HPDE6-E6E7 (cell line): ENCODE measurements around the gene MXRA8.
"Not testable (repeated sequence)": the region's sequence is repeated elsewhere in the genome, so short reads cannot be mapped to it uniquely, and the experiment has no call there.

ENCODE experiments used
- DNase-seq: peaks from one replicate; pipeline ENCODE4 v3.0.0; 2011; ENCODE audit warnings: missing footprints; ENCODE audit errors: extremely low spot score

Gene MXRA8, protein sequence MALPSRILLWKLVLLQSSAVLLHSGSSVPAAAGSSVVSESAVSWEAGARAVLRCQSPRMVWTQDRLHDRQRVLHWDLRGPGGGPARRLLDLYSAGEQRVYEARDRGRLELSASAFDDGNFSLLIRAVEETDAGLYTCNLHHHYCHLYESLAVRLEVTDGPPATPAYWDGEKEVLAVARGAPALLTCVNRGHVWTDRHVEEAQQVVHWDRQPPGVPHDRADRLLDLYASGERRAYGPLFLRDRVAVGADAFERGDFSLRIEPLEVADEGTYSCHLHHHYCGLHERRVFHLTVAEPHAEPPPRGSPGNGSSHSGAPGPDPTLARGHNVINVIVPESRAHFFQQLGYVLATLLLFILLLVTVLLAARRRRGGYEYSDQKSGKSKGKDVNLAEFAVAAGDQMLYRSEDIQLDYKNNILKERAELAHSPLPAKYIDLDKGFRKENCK

GRCh38 chr1:1358433-1359271, at the start of gene MXRA8:
Gene MXRA8, minus strand, starts transcription at chr1:1358555. Its CDS starts 51 bp downstream, at chr1:1358504.
- DNase-seq, result no peak

GRCh38 chr1:1407636-1408318, 49.4 kb upstream of the MXRA8 start:
- DNase-seq, result no peak

GRCh38 chr1:1406821-1407635, 48.7 kb upstream of the MXRA8 start, which contains the start of gene MRPL20:
Gene MRPL20, minus strand, starts transcription at chr1:1407293. Its CDS starts 76 bp downstream, at chr1:1407217.
- DNase-seq, result peak; percentile 88

DNA sequence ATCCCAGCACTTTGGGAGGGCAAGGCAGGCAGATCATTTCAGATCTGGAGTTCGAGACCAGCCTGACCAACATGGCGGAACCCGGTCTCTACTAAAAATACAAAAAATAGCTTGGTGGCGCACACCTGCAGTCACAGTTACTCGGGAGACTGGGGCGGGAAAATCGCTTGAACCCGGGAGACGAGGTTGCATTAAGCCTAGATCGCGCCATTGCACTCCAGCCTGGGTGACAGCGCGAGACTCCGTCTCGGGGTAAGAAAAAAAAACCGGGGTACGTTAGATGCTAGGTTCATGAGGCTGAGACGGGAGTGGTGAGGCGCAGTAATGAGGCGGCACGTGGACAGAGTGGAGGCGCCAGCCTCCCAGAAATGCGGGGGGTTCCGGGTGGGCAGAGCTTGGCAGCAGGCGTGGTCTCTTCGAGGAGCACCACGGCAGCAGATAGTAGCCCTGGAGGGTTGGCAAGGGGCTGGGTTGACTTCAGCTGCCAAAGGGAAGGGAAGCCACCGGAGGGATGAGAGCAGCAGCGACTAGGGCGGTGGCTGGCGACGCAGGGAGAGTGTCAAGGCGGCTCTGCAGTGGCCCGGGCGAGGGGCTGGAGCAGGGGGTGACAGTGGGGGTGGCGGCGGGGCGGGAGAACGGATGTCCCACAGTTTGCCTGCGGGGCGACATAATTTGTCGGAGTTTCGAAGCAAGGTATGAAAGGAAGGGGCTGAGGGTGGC, 47.9 kb upstream of the MXRA8 start:
- DNase-seq, result no peak

DNA sequence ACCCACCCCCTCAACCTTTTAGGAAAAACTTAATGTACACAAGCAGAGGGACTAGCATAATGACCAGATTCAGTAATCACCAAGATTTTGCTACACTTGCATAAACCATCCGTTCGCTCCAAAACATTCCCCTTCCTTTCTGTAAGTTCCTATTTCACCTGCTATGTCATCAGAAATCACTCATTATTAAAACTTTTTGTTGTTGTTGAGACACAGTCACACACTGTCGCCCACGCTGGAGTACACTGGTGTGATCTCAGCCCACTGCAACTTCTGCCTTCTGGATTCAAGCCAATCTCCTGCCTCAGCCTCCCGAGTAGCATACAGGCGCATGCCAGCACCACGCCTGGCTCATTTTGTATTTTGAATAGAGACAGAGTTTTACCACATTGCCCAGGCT, 45.3 kb upstream of the MXRA8 start:
- DNase-seq, result no peak

GRCh38 chr1:1402901-1403392, 44.6 kb upstream of the MXRA8 start:
- not testable (repeated sequence) for DNase-seq

GRCh38 chr1:1402072-1402900, 43.9 kb upstream of the MXRA8 start:
- no peak for DNase-seq

- no peak for DNase-seq
Measured at GRCh38 chr1:1401457-1402010, 43.2 kb upstream of the MXRA8 start.

- DNase-seq, result no peak
Measured at GRCh38 chr1:1400576-1401456, 42.5 kb upstream of the MXRA8 start.

- DNase-seq, result no peak
Measured at GRCh38 chr1:1399872-1400575, 41.7 kb upstream of the MXRA8 start.

DNA sequence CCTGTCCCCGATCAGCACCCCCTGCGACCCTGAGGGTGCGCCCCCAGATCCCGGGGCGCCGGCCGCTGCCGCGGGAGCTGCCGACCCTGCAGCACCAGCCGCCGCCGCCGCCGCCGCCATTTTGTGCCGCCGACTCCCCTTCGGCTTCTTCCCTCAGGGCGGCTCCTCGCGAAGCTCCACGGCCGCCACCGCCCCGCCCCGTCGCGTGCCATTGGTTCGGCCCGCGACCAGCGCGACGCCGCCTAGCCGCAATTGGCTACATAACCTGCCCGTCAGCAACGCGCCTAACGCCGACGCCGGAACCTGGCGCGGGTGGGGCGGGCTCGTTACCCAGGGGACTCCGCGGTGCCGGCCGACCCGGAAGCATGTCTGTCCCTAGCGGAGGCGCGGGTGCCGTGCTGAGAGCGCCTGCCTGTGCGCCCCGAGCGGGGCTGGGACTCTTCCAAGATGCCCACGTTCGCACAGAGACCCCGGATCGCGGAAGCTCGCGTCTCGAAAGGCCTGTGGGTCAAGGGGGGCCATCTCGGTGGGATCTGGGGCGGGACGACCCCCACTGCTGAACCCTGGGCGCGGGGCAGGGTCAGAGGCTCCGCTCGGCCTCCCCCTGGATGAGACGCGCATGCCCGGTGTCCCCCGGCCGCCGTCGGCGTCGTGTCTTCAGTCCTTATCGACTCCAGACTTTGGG, 41.0 kb upstream of the MXRA8 start, which contains the start of gene CCNL2:
Gene CCNL2 (minus strand): TSS at position 149 of the 685 bp plus-strand sequence. CDS start 29 bp downstream, at position 120.
- DNase-seq, result peak; percentile 96

DNA sequence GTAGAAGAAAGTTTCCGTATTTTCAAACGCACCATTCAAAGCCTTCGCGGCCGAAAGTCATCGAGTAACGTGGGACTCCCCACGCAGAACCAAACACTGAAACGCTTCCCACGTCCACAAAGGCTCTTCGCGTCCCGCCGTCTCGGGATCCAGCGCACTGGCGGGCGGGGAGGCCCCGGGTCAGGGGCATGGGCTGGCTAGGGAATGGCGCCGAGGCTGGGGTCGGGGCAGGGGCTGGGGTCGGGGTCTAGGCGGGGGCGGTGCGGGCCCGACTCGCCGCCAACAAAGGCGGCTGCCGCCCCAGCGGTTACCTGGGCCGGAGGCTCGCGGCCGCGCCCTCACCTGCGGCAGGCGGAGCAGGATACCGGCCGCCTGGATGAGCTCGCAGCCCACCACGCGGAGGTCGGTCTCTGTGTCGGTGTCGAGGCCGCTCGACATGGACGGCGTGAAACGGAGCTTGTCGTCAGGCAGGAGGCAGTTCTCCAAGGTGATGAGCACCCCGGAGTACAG, 40.4 kb upstream of the MXRA8 start:
- no peak for DNase-seq

DNA sequence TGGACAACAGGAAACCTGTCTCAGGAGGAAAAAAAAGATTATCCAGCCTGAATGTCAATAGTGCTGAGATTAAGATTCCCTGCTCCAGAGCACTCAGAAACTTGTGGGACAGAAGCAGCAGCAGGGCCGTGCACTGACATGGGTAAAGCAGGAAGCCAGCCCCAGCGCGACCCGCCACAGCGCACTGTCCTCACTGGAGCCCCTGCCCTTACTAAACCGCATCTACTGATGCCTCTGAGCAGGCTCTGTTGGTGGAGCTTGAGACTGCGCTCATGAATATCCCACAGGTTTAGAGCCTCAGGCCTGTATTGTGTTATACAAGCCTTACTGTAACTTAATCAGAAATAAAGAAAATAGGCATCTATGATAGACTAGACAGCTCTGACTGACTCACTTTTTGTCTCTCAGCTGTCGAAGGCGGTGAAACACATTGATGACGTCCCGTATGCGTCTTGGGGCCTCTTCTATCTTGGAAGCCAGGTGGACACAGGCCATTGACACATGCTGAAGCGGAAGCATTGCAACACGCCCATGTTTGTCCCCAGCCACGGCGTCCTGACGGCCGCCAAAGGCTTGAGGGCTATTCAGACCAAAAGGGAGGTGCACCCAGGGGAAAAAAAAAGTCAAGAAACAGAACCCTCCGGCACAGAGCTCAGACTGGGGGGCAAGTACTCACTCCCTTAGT, 39.6 kb upstream of the MXRA8 start:
- DNase-seq, result no peak

- no peak for DNase-seq
Measured at GRCh38 chr1:1395166-1395565, 36.8 kb upstream of the MXRA8 start.

- DNase-seq, result no peak
Measured at GRCh38 chr1:1394116-1394515, 35.8 kb upstream of the MXRA8 start.

- DNase-seq, result no peak
Measured at GRCh38 chr1:1393428-1393827, 35.1 kb upstream of the MXRA8 start.
